OCI-LY7 (cell line): ENCODE data around the gene CDKN1C. TPM values are rescaled to one million over a fixed set of nuclear protein-coding genes. Genes with fewer than 3 reads are reported as not detected.

Experiments
- BruUV-seq: library from RNA; stranded (reverse); fragments of 400-500 nt; replicated peaks from 2 replicates; lab custom pipeline; 2021; lab: Mats Ljungman, UMichigan
- CTCF ChIA-PET: fragments of 300-600 bp; sonication (Branson Sonifier 250); formaldehyde crosslinking; loops from one replicate; lab custom pipeline; 2022; ENCODE audit warnings: antibody characterized with exemption; ENCODE audit not compliant: unreplicated experiment; lab: Charles Lee
- POLR2A ChIA-PET: fragments of 300-600 bp; sonication (Branson Sonifier 250); formaldehyde crosslinking; loops from one replicate; lab custom pipeline; 2022; ENCODE audit warnings: antibody characterized with exemption; lab: Charles Lee
- DNase-seq: peaks from one replicate; pipeline ENCODE4 v3.0.0-alpha.2; 2015; ENCODE audit warnings: low spot score
- H2AFZ ChIP-seq: fragments of 200-600 bp; sonication (generic), shearing (Covaris generic); 2 replicates; pipeline ENCODE4 v1.6.1; 2014; ENCODE audit warnings: mild to moderate bottlenecking, antibody characterized with exemption, low read length, moderate library complexity
- H3K27ac ChIP-seq: fragments of 200-600 bp; sonication (generic); 2 replicates; pipeline ENCODE4 v1.5.1; 2014; ENCODE audit warnings: mixed run types, low read depth, mild to moderate bottlenecking, moderate library complexity, low read length, inconsistent platforms; ENCODE audit not compliant: poor library complexity, severe bottlenecking
- H3K36me3 ChIP-seq: fragments of 200-600 bp; sonication (generic); 2 replicates; pipeline ENCODE4 v1.6.1; 2014; ENCODE audit warnings: mild to moderate bottlenecking, antibody characterized with exemption, low read length, moderate library complexity, mixed read lengths; ENCODE audit not compliant: insufficient read depth
- H3K4me1 ChIP-seq: fragments of 200-600 bp; sonication (generic); 2 replicates; pipeline ENCODE4 v1.5.1; 2014; ENCODE audit warnings: mild to moderate bottlenecking, low read length; ENCODE audit not compliant: insufficient read depth, poor library complexity, severe bottlenecking
- H3K4me2 ChIP-seq: fragments of 200-600 bp; sonication (generic); 2 replicates; pipeline ENCODE4 v1.6.1; 2014; ENCODE audit warnings: mild to moderate bottlenecking, low read length
- H3K4me3 ChIP-seq: fragments of 200-600 bp; sonication (generic); 2 replicates; pipeline ENCODE4 v1.5.1; 2014; ENCODE audit warnings: mild to moderate bottlenecking, low read depth, low read length; ENCODE audit not compliant: poor library complexity, severe bottlenecking
- H3K79me2 ChIP-seq: fragments of 200-600 bp; sonication (generic); 2 replicates; pipeline ENCODE4 v1.6.1; 2016; ENCODE audit warnings: low read depth, mild to moderate bottlenecking, low read length, moderate library complexity, mixed read lengths; ENCODE audit not compliant: insufficient read depth
- H3K9me2 ChIP-seq: fragments of 200-600 bp; sonication (generic); 2 replicates; pipeline ENCODE4 v1.6.1; 2016; ENCODE audit warnings: mild to moderate bottlenecking, low read length, mixed read lengths; ENCODE audit not compliant: insufficient read depth
- H3K9me3 ChIP-seq: fragments of 200-600 bp; sonication (generic); 2 replicates; pipeline ENCODE4 v1.6.1; 2014; ENCODE audit warnings: mild to moderate bottlenecking, mixed run types, low read length, mixed read lengths
- H4K20me1 ChIP-seq: fragments of 200-600 bp; sonication (generic); 2 replicates; pipeline ENCODE4 v1.6.1; 2014; ENCODE audit warnings: mild to moderate bottlenecking, antibody characterized with exemption, low read length, moderate library complexity, mixed read lengths; ENCODE audit not compliant: insufficient read depth
- CTCF ChIP-seq: fragments of 200-600 bp; sonication (generic); conservative IDR thresholded peaks from 2 replicates; pipeline ENCODE4 v1.5.1; 2014; ENCODE audit warnings: mild to moderate bottlenecking, antibody characterized with exemption, low read length, moderate library complexity, mixed read lengths
- EZH2phosphoT487 ChIP-seq: fragments of 200-600 bp; sonication (generic); IDR thresholded peaks from 2 replicates; pipeline ENCODE4 v1.6.1; 2018; ENCODE audit warnings: low read depth, borderline replicate concordance, mild to moderate bottlenecking, mixed run types, antibody characterized with exemption, low read length, moderate library complexity, mixed read lengths
- intact Hi-C: fragments of 100-400 bp; cut with micrococcal nuclease; formaldehyde crosslinking; loops from one replicate; pipeline ENCODE4 v1.10.0; 2022; ENCODE audit not compliant: unreplicated experiment
- total RNA-seq, 2 experiments: library from RNA; depleted of rRNA in 1 of 2; stranded (reverse); fragments of >200 nt in 1 of 2; shearing (Covaris generic) in 1 of 2; gene quantifications; 2 replicates each; pipeline ENCODE4 v1.2.3, GENCODE V29; 2014 to 2022

The CDKN1C gene
- total RNA-seq, 2 experiments from 2014 or later, result 0.13 to 0.55 TPM

GRCh38 chr11:2887515-2888195, 2.1 kb upstream of the CDKN1C start:
- Histone ChIP-seq H3K4me3 (no peak overlapping the region), H4K20me1 (no peaks in the 10 kb centered on the region), H3K4me1 (peaks cover 32% of the 10 kb centered on the region), H3K36me3 (no peaks in the 10 kb centered on the region), H3K27ac (no peak overlapping the region), H3K4me2 (no peak overlapping the region), H3K9me3 (no peaks in the 10 kb centered on the region), H3K9me2 (no peaks in the 10 kb centered on the region), H2AFZ (no peak overlapping the region), H3K79me2 (no peaks in the 10 kb centered on the region)
- DNase-seq, result no peak
- no TSS peak for BruUV-seq
- CTCF ChIA-PET, result interaction anchor here (1.0 kb wide), 1 partner anchor 356 kb away, joined by 5 read pairs; no protein-coding TSS in a partner anchor
- intact Hi-C loops, result loop anchor here (1.0 to 5.0 kb wide), 3 partner anchors 195 to 459 kb away; no protein-coding TSS in a partner anchor
- TF ChIP-seq EZH2phosphoT487, result no peak
- no peak for TF ChIP-seq CTCF
- POLR2A ChIA-PET, result interaction anchor here (1.0 to 1.2 kb wide), 2 partner anchors 15 to 354 kb away, joined by 5 to 8 read pairs; a partner anchor contains a TSS

GRCh38 chr11:2886936-2887335, 1.4 kb upstream of the CDKN1C start:
- H3K9me3 ChIP-seq, result no peaks in the 10 kb centered on the region
- intact Hi-C loops, result loop anchor here (5.0 kb wide), 1 partner anchor 195 kb away; no protein-coding TSS in a partner anchor
- no peaks in the 10 kb centered on the region; the same call in 1 of the 2 replicates for H4K20me1 ChIP-seq
- no peak for TF ChIP-seq CTCF
- TF ChIP-seq EZH2phosphoT487, result no peak
- H3K4me3 ChIP-seq, result no peak overlapping the region
- H3K79me2 ChIP-seq, result no peaks in the 10 kb centered on the region
- H3K27ac ChIP-seq, result no peak overlapping the region
- peaks cover 24% of the 10 kb centered on the region for H3K4me1 ChIP-seq
- no peak for DNase-seq
- H3K4me2 ChIP-seq, result no peak overlapping the region
- no TSS peak for BruUV-seq
- H3K36me3 ChIP-seq, result no peaks in the 10 kb centered on the region
- no peaks in the 10 kb centered on the region for H3K9me2 ChIP-seq
- ChIA-PET POLR2A (no interaction called here), CTCF (no interaction called here)
- no peak overlapping the region for H2AFZ ChIP-seq
